H1 (cell line): ENCODE data around the gene OSBP2. TPM values are rescaled to one million over a fixed set of nuclear protein-coding genes. Genes with fewer than 3 reads are reported as not detected.

Source experiments
- CTCF ChIA-PET: fragments of 300-600 bp; sonication (Branson Sonifier 250); formaldehyde crosslinking; loops from one replicate; lab custom pipeline; 2021; ENCODE audit not compliant: partially characterized antibody; lab: Charles Lee
- POLR2A ChIA-PET: fragments of 300-600 bp; sonication (Branson Sonifier 250); formaldehyde crosslinking; loops from one replicate; lab custom pipeline; 2021; ENCODE audit warnings: inconsistent platforms; ENCODE audit not compliant: partially characterized antibody; lab: Charles Lee
- DNase-seq, 2 experiments: peaks; one replicate each; pipeline versions ENCODE4 v3.0.0 to v3.0.0-alpha.2; 2010 to 2022; ENCODE audit warnings: low spot score in 2 of 2, low read depth in 1 of 2, mixed read lengths in 1 of 2
- FAIRE-seq: peaks from 2 replicates; lab custom pipeline; 2011; peaks lifted over from hg19 to GRCh38; lab: Jason Lieb, UNC
- H2AFZ ChIP-seq: 2 replicates; pipeline ENCODE4 v1.8.1; 2012; ENCODE audit warnings: low read length, inconsistent platforms
- H2AK5ac ChIP-seq: 2 replicates; pipeline ENCODE4 v1.6.1; 2013; ENCODE audit warnings: low read depth, low read length
- H2BK120ac ChIP-seq: replicated peaks from 2 replicates; pipeline ENCODE3; 2013; ENCODE audit warnings: low read depth, low read length, inconsistent platforms
- H2BK12ac ChIP-seq: 2 replicates; pipeline ENCODE4 v1.6.1; 2013; ENCODE audit warnings: low read depth, low read length
- H2BK15ac ChIP-seq: 2 replicates; pipeline ENCODE4 v1.6.1; 2013; ENCODE audit warnings: low read length
- H2BK20ac ChIP-seq: 2 replicates; pipeline ENCODE4 v1.6.1; 2013; ENCODE audit warnings: low read length
- H2BK5ac ChIP-seq: 2 replicates; pipeline ENCODE4 v1.6.1; 2013; ENCODE audit warnings: low read depth, low read length
- H3K14ac ChIP-seq: 2 replicates; pipeline ENCODE4 v1.6.1; 2013; ENCODE audit warnings: inconsistent platforms; ENCODE audit not compliant: insufficient read length
- H3K18ac ChIP-seq: 2 replicates; pipeline ENCODE4 v1.6.1; 2013; ENCODE audit warnings: low read length; ENCODE audit errors: extremely low read depth
- H3K23ac ChIP-seq: 2 replicates; pipeline ENCODE4 v1.6.1; 2013; ENCODE audit warnings: inconsistent platforms; ENCODE audit not compliant: insufficient read length
- H3K23me2 ChIP-seq: 2 replicates; pipeline ENCODE4 v1.6.1; 2013; ENCODE audit warnings: low read depth, low read length
- H3K27ac ChIP-seq: 2 replicates; pipeline ENCODE4 v1.6.1; 2011; ENCODE audit warnings: low read depth, low read length, inconsistent platforms
- H3K27me3 ChIP-seq, 4 experiments: replicated peaks in 1 of 4; 1 replicate in 1 of 4; 2 replicates in 3 of 4; pipeline versions ENCODE4 v1.6.1 to v1.8.1; 2011 to 2013; ENCODE audit warnings: low read length in 3 of 4, mild to moderate bottlenecking in 3 of 4, inconsistent platforms in 2 of 4, mixed read lengths in 2 of 4, moderate library complexity in 1 of 4; ENCODE audit not compliant: control insufficient read depth in 3 of 4, insufficient read depth in 3 of 4; ENCODE audit errors: extremely low read depth in 1 of 4
- H3K36me3 ChIP-seq, 4 experiments: 2 replicates each; pipeline versions ENCODE4 v1.6.1 to v1.8.1; 2011 to 2013; ENCODE audit warnings: mild to moderate bottlenecking in 4 of 4, low read length in 3 of 4, moderate library complexity in 2 of 4, control low read depth in 1 of 4, inconsistent platforms in 1 of 4; ENCODE audit not compliant: insufficient read depth in 4 of 4, control insufficient read depth in 2 of 4
- H3K4ac ChIP-seq: replicated peaks from 2 replicates; pipeline ENCODE3; 2013; ENCODE audit warnings: low read length, low read depth, mixed read lengths, inconsistent platforms; ENCODE audit not compliant: insufficient read length
- H3K4me1 ChIP-seq, 4 experiments: replicated peaks in 1 of 4; 1 replicate in 1 of 4; 2 replicates in 3 of 4; pipeline versions ENCODE4 v1.6.1 to v1.8.1; 2011 to 2013; ENCODE audit warnings: low read length in 3 of 4, inconsistent platforms in 2 of 4, mixed read lengths in 1 of 4; ENCODE audit not compliant: insufficient read depth in 4 of 4, control insufficient read depth in 3 of 4
- H3K4me2 ChIP-seq, 2 experiments: 2 replicates each; pipeline versions ENCODE4 v1.6.1 to v1.8.1; 2011 to 2013; ENCODE audit warnings: low read depth in 2 of 2, low read length in 2 of 2, control low read depth in 1 of 2, inconsistent platforms in 1 of 2, mild to moderate bottlenecking in 1 of 2; ENCODE audit not compliant: insufficient read depth in 1 of 2
- H3K4me3 ChIP-seq, 4 experiments: fragments of 200-600, 300-600 bp in 1 of 4; sonication (generic), shearing (Covaris generic), sonication (Bioruptor Twin) in 1 of 4; 2 replicates each; pipeline versions ENCODE4 v1.5.1 to v1.8.1; 2011 to 2016; ENCODE audit warnings: low read length in 4 of 4, low read depth in 3 of 4, control low read depth in 2 of 4, inconsistent platforms in 2 of 4, mild to moderate bottlenecking in 2 of 4, mixed read lengths in 1 of 4, moderate library complexity in 1 of 4; ENCODE audit not compliant: insufficient read depth in 2 of 4; ENCODE audit errors: extremely low read depth in 1 of 4
- H3K56ac ChIP-seq: replicated peaks from 2 replicates; pipeline ENCODE3; 2013; ENCODE audit warnings: low read depth, mild to moderate bottlenecking, mixed read lengths, low read length, inconsistent platforms; ENCODE audit not compliant: insufficient read length
- H3K79me1 ChIP-seq: 2 replicates; pipeline ENCODE4 v1.6.1; 2013; ENCODE audit warnings: low read depth, low read length, control low read depth
- H3K79me2 ChIP-seq, 2 experiments: 2 replicates each; pipeline versions ENCODE4 v1.6.1 to v1.8.1; 2012 to 2013; ENCODE audit warnings: low read length in 2 of 2, mild to moderate bottlenecking in 2 of 2, inconsistent platforms in 1 of 2; ENCODE audit not compliant: insufficient read depth in 2 of 2, control insufficient read depth in 1 of 2
- H3K9ac ChIP-seq, 4 experiments: replicated peaks in 1 of 4; 1 replicate in 1 of 4; 2 replicates in 3 of 4; pipeline versions ENCODE4 v1.6.1 to v1.8.1; 2011 to 2013; ENCODE audit warnings: low read depth in 3 of 4, low read length in 3 of 4, control low read depth in 2 of 4, mild to moderate bottlenecking in 2 of 4, moderate library complexity in 2 of 4, inconsistent platforms in 1 of 4; ENCODE audit errors: extremely low read depth in 1 of 4
- H3K9me3 ChIP-seq, 2 experiments: 2 replicates each; pipeline versions ENCODE4 v1.6.1 to v1.8.1; 2012 to 2013; ENCODE audit warnings: mild to moderate bottlenecking in 2 of 2, moderate library complexity in 2 of 2, control low read depth in 1 of 2, inconsistent platforms in 1 of 2, low read depth in 1 of 2, low read length in 1 of 2, mixed read lengths in 1 of 2; ENCODE audit not compliant: insufficient read depth in 2 of 2
- H4K20me1 ChIP-seq, 2 experiments: replicated peaks in 1 of 2; 2 replicates each; pipeline versions ENCODE3 to v1.8.1; 2011 to 2013; ENCODE audit warnings: inconsistent platforms in 2 of 2, low read length in 2 of 2, mild to moderate bottlenecking in 1 of 2; ENCODE audit not compliant: insufficient read depth in 2 of 2, control insufficient read depth in 1 of 2
- H4K5ac ChIP-seq: 2 replicates; pipeline ENCODE4 v1.6.1; 2013; ENCODE audit warnings: low read length, low read depth, mixed read lengths, inconsistent platforms; ENCODE audit not compliant: insufficient read length
- H4K8ac ChIP-seq: 2 replicates; pipeline ENCODE4 v1.8.0; 2013; ENCODE audit warnings: mild to moderate bottlenecking, moderate library complexity, low read length, inconsistent platforms; ENCODE audit not compliant: insufficient read depth; ENCODE audit errors: extremely low read depth
- H4K91ac ChIP-seq: replicated peaks from 2 replicates; pipeline ENCODE3; 2013; ENCODE audit warnings: low read length, mixed read lengths, inconsistent platforms; ENCODE audit not compliant: insufficient read length
- NANOG ChIP-seq: IDR thresholded peaks from 2 replicates; pipeline ENCODE4 v1.6.1; 2011; ENCODE audit warnings: low read length, low read depth, mild to moderate bottlenecking, inconsistent platforms; ENCODE audit not compliant: insufficient read depth, poor library complexity, severe bottlenecking
- SIN3A ChIP-seq, 2 experiments: IDR thresholded peaks in 1 of 2; conservative IDR thresholded peaks in 1 of 2; 2 replicates each; pipeline ENCODE4 v1.6.1; 2011 to 2012; ENCODE audit warnings: low read length in 2 of 2, improper control_type of control experiment in 1 of 2, low read depth in 1 of 2, mild to moderate bottlenecking in 1 of 2
- WGBS, 2 experiments: shearing (Covaris generic) in 1 of 2; methylation state at CpG; one replicate each; pipeline versions ENCODE4 v1.1.6 to v1.1.7; 2013 to 2015; ENCODE audit warnings: low lambda C conversion rate in 2 of 2, mixed read lengths in 2 of 2, inconsistent platforms in 1 of 2, low coverage in 1 of 2, missing lambda C conversion rate in 1 of 2; ENCODE audit not compliant: insufficient replicate concordance in 2 of 2, insufficient coverage in 1 of 2, insufficient read length in 1 of 2; ENCODE audit errors: extremely low coverage in 1 of 2, missing lambda C conversion rate in 1 of 2; 5-methylcytosine and 5-hydroxymethylcytosine counted together
- polyA plus RNA-seq, 7 experiments: library from polyadenylated mRNA; depleted of rRNA in 3 of 7; stranded (reverse) in 5 of 7; unstranded in 2 of 7; fragments of >200 nt in 5 of 7; fragments of 200-250 nt in 2 of 7; gene quantifications; 1 replicate in 5 of 7; 2 replicates in 1 of 7; 4 replicates in 1 of 7; pipeline versions ENCODE4 v1.2.1 to v1.2.3, GENCODE V29; 2011 to 2013; ENCODE audit warnings: missing spikeins in 2 of 7, mixed read lengths in 2 of 7
- total RNA-seq: library from RNA; stranded (reverse); fragmentation: NEBNext Ultra II Directional; extraction: Animal tissue kit (Norgen Biotek cat#: 25700); gene quantifications from 2 replicates; pipeline ENCODE4 v1.2.1, GENCODE V29; 2021

OSBP2 gene
- total and polyA plus RNA-seq, 2 of the 8 experiments (the other 6 are each of a cell fraction or from before 2014, with no cell fraction given): 3.4 to 3.7 TPM

GRCh38 chr22:30755759-30756124, 61.1 kb downstream of the OSBP2 start:
- Histone ChIP-seq H3K27me3 (no peaks in the 10 kb centered on the region), H2BK20ac (no peak overlapping the region), H3K4ac (no peak overlapping the region), H3K4me3 (no peak overlapping the region), H3K27ac (no peak overlapping the region), H2BK5ac (0 out of 2 replicates have a peak overlapping the region, but pooled peaks have one; percentile 35), H2BK15ac (no peak overlapping the region; the same call in 1 of the 2 replicates), H3K9ac (no peak overlapping the region), H4K5ac (no peak overlapping the region), H2AFZ (no peak overlapping the region), H3K18ac (no peak overlapping the region), H3K14ac (no peak overlapping the region), H2BK120ac (no peak overlapping the region), H4K20me1 (no peaks in the 10 kb centered on the region), H3K36me3 (no peaks in the 10 kb centered on the region), H4K91ac (peak overlapping the region; percentile 48), H3K23ac (no peak overlapping the region), H3K79me1 (no peaks in the 10 kb centered on the region), H3K9me3 (0 out of 4 replicates have a peak, but pooled peaks cover 2 to 5% of the 10 kb centered on the region in 2 experiments), H3K79me2 (no peaks in the 10 kb centered on the region), H3K23me2 (no peaks in the 10 kb centered on the region), H2BK12ac (peak overlapping the region; percentile 84; the same call in 1 of the 2 replicates), H3K4me1 (no peaks in the 10 kb centered on the region; a peak in 1 of 7 replicates), H2AK5ac (peak overlapping the region; percentile 41; the same call in 1 of the 2 replicates), H3K56ac (no peak overlapping the region), H3K4me2 (no peak overlapping the region), H4K8ac (no peak overlapping the region; the same call in 1 of the 2 replicates)
- TF ChIP-seq SIN3A (conservative IDR thresholded peaks at IDR 0.05 in 1 of 2, IDR thresholded peaks at IDR 0.05 in 1 of 2; ENCODE audit: low read depth in 1 of 2, low read length in 2 of 2): 0 out of 4 replicates have a peak, but pooled peaks of 1 of the 2 experiments have one; percentile 6
- TF ChIP-seq NANOG: no peak
- no peak for FAIRE-seq
- 88% methylated on average over 7 of the region's 7 CpGs; no CpG with 5 or more reads in 1 of the 2 experiments for WGBS, 2 experiments
- no peak for DNase-seq
- CTCF ChIA-PET: interaction anchor here (0.7 to 6.8 kb wide), 43 partner anchors 8 to 345 kb away, joined by 3 to 137 read pairs (median 6); partner anchors contain the start of genes DUSP18, OSBP2, SEC14L6 and SLC35E4
- POLR2A ChIA-PET: interaction anchor here (1.4 to 2.8 kb wide), 2 partner anchors 122 to 213 kb away, joined by 3 to 12 read pairs; partner anchors contain the start of genes MORC2 and TUG1
